Measurements from ENCODE around the gene OMA1. TPM values are rescaled to one million over a fixed set of nuclear protein-coding genes. Genes with fewer than 3 reads are reported as not detected.

The OMA1 gene
- polyA plus RNA-seq, 1 donor (not counting 4 experiments of a cell fraction or from before 2014, with no cell fraction given): 16.3 TPM

GRCh38 chr1:58585581-58586151, 39.1 kb upstream of the OMA1 start:
- peak overlapping the region; percentile 80 for H3K9ac ChIP-seq (ENCODE audit: control insufficient read depth, extremely low read depth, insufficient read depth, low read length)
- no peaks in the 10 kb centered on the region for H3K27me3 ChIP-seq (ENCODE audit: control insufficient read depth, extremely low read depth, insufficient read depth, low read length)
- no peaks in the 10 kb centered on the region for H4K20me1 ChIP-seq (ENCODE audit: control insufficient read depth, extremely low read depth, insufficient read depth, low read length)
- H3K27ac ChIP-seq (ENCODE audit: control insufficient read depth, insufficient read depth, low read length): peak overlapping the region; percentile 97
- no peak for TF ChIP-seq CTCF (optimal IDR thresholded peaks at IDR 0.05 in 1 of 3, IDR thresholded peaks at IDR 0.05 in 1 of 3, conservative IDR thresholded peaks at IDR 0.05 in 1 of 3; ENCODE audit: extremely low read depth in 1 of 3, insufficient read depth in 2 of 3, low read length in 3 of 3)
- no peak for TF ChIP-seq EZH2 (IDR thresholded peaks at IDR 0.05; ENCODE audit: low read length)
- H3K4me1 ChIP-seq (ENCODE audit: control insufficient read depth, extremely low read depth, insufficient read depth, low read length): peaks cover 47% of the 10 kb centered on the region
- peaks cover 40% of the 10 kb centered on the region for H3K79me2 ChIP-seq (ENCODE audit: control insufficient read depth, insufficient read depth, low read length)
- dilution Hi-C loops (cut with MboI; ENCODE audit: extremely low pct_ligation_motif_present, low sequenced_read_pairs): no loop called here
- no peak overlapping the region for H3K4me3 ChIP-seq (ENCODE audit: control insufficient read depth in 2 of 3, extremely low read depth in 1 of 3, insufficient read depth in 2 of 3, low read depth in 1 of 3, low read length in 3 of 3)
- no peaks in the 10 kb centered on the region for H3K9me3 ChIP-seq (ENCODE audit: control insufficient read depth, low read depth, low read length)
- H2AFZ ChIP-seq (ENCODE audit: control insufficient read depth, low read length): no peak overlapping the region
- peak; percentile 63 for FAIRE-seq
- H3K9me1 ChIP-seq (ENCODE audit: control insufficient read depth, extremely low read depth, insufficient read depth, low read length): no peaks in the 10 kb centered on the region
- DNase-seq (ENCODE audit: low read depth, low spot score): no peak
- H3K4me2 ChIP-seq (ENCODE audit: control insufficient read depth, extremely low read depth, insufficient read depth, low read depth, low read length): peak overlapping the region; percentile 89
- H3K36me3 ChIP-seq (ENCODE audit: control insufficient read depth in 2 of 2, extremely low read depth in 1 of 2, insufficient read depth in 2 of 2, low read length in 2 of 2): peaks cover 0 to 2% of the 10 kb centered on the region in 2 experiments

GRCh38 chr1:58585166-58585565, 38.6 kb upstream of the OMA1 start:
- Histone ChIP-seq H3K79me2 (ENCODE audit: control insufficient read depth, insufficient read depth, low read length) (peaks cover 42% of the 10 kb centered on the region), H4K20me1 (ENCODE audit: control insufficient read depth, extremely low read depth, insufficient read depth, low read length) (no peaks in the 10 kb centered on the region), H3K36me3 (ENCODE audit: control insufficient read depth in 2 of 2, extremely low read depth in 1 of 2, insufficient read depth in 2 of 2, low read length in 2 of 2) (peaks cover 0 to 2% of the 10 kb centered on the region in 2 experiments), H3K4me2 (ENCODE audit: control insufficient read depth, extremely low read depth, insufficient read depth, low read depth, low read length) (peak overlapping the region; percentile 89), H3K9me1 (ENCODE audit: control insufficient read depth, extremely low read depth, insufficient read depth, low read length) (no peaks in the 10 kb centered on the region), H3K9ac (ENCODE audit: control insufficient read depth, extremely low read depth, insufficient read depth, low read length) (peak overlapping the region; percentile 80), H3K27ac (ENCODE audit: control insufficient read depth, insufficient read depth, low read length) (peak overlapping the region; percentile 97), H2AFZ (ENCODE audit: control insufficient read depth, low read length) (no peak overlapping the region), H3K27me3 (ENCODE audit: control insufficient read depth, extremely low read depth, insufficient read depth, low read length) (no peaks in the 10 kb centered on the region), H3K4me3 (ENCODE audit: control insufficient read depth in 2 of 3, extremely low read depth in 1 of 3, insufficient read depth in 2 of 3, low read depth in 1 of 3, low read length in 3 of 3) (no peak overlapping the region), H3K9me3 (ENCODE audit: control insufficient read depth, low read depth, low read length) (no peaks in the 10 kb centered on the region), H3K4me1 (ENCODE audit: control insufficient read depth, extremely low read depth, insufficient read depth, low read length) (peaks cover 47% of the 10 kb centered on the region)
- FAIRE-seq (peak; percentile 46), DNase-seq (ENCODE audit: low read depth, low spot score) (no peak)
- TF ChIP-seq CTCF (optimal IDR thresholded peaks at IDR 0.05 in 1 of 3, IDR thresholded peaks at IDR 0.05 in 1 of 3, conservative IDR thresholded peaks at IDR 0.05 in 1 of 3; ENCODE audit: extremely low read depth in 1 of 3, insufficient read depth in 2 of 3, low read length in 3 of 3) (no peak), EZH2 (IDR thresholded peaks at IDR 0.05; ENCODE audit: low read length) (no peak)
- dilution Hi-C loops (cut with MboI; ENCODE audit: extremely low pct_ligation_motif_present, low sequenced_read_pairs): no loop called here

All from keratinocyte (primary cell).